IMR-90 (cell line): ENCODE measurements around the gene KLHDC10. TPM values are rescaled to one million over a fixed set of nuclear protein-coding genes. Genes with fewer than 3 reads are reported as not detected.

Experiments
- ATAC-seq: fragments of 200-7000 bp; cut with Tn5 transposase; 2 replicates; pipeline ENCODE4 v1.9.1; 2020; ENCODE audit warnings: low read depth, mild to moderate bottlenecking, moderate library complexity
- BruUV-seq: library from RNA; stranded (reverse); fragments of 400-500 nt; replicated peaks from 2 replicates; lab custom pipeline; 2021; lab: Mats Ljungman, UMichigan
- CTCF ChIA-PET: fragments of 300-600 bp; formaldehyde crosslinking; extraction: SDS; loops from one replicate; lab custom pipeline; 2021; ENCODE audit warnings: antibody characterized with exemption; lab: Yijun Ruan, JAX
- POLR2A ChIA-PET: fragments of 300-600 bp; sonication (Branson Sonifier 250); formaldehyde crosslinking; loops from one replicate; lab custom pipeline; 2022; ENCODE audit warnings: antibody characterized with exemption; ENCODE audit not compliant: unreplicated experiment; lab: Charles Lee
- DNase-seq: peaks from one replicate; pipeline ENCODE4 v3.0.0; 2013
- H2AFZ ChIP-seq: replicated peaks from 2 replicates; pipeline ENCODE3; 2013; ENCODE audit warnings: low read length, mild to moderate bottlenecking; ENCODE audit not compliant: poor library complexity
- H2AK5ac ChIP-seq: 2 replicates; pipeline ENCODE4 v1.6.1; 2013; ENCODE audit warnings: low read depth, low read length, inconsistent platforms
- H2AK9ac ChIP-seq: replicated peaks from 2 replicates; pipeline ENCODE3; 2013; ENCODE audit warnings: mild to moderate bottlenecking, low read depth, low read length, moderate library complexity; ENCODE audit not compliant: poor library complexity
- H2BK120ac ChIP-seq: 2 replicates; pipeline ENCODE4 v1.6.1; 2013; ENCODE audit warnings: low read depth, low read length, inconsistent platforms
- H2BK15ac ChIP-seq: 3 replicates; pipeline ENCODE4 v1.6.1; 2013; ENCODE audit warnings: low read depth, low read length, inconsistent platforms
- H2BK20ac ChIP-seq: 2 replicates; pipeline ENCODE4 v1.6.1; 2013; ENCODE audit warnings: low read depth, mild to moderate bottlenecking, inconsistent platforms, low read length, moderate library complexity
- H2BK5ac ChIP-seq: 2 replicates; pipeline ENCODE4 v1.6.1; 2013; ENCODE audit warnings: mild to moderate bottlenecking, low read depth, low read length, inconsistent platforms; ENCODE audit not compliant: poor library complexity, severe bottlenecking
- H3K14ac ChIP-seq: replicated peaks from 2 replicates; pipeline ENCODE4 v1.6.1; 2013; ENCODE audit warnings: low read depth, low read length, inconsistent platforms
- H3K18ac ChIP-seq: 2 replicates; pipeline ENCODE4 v1.6.1; 2013; ENCODE audit warnings: low read depth, low read length, control low read depth
- H3K23ac ChIP-seq: 2 replicates; pipeline ENCODE4 v1.6.1; 2013; ENCODE audit warnings: low read depth, low read length, inconsistent platforms
- H3K27ac ChIP-seq: 2 replicates; pipeline ENCODE4 v1.5.1; 2013; ENCODE audit warnings: mild to moderate bottlenecking, control low read depth, low read length; ENCODE audit not compliant: insufficient read depth
- H3K27me3 ChIP-seq: 2 replicates; pipeline ENCODE4 v1.6.1; 2013; ENCODE audit warnings: low read length; ENCODE audit not compliant: control insufficient read depth, insufficient read depth
- H3K36me3 ChIP-seq: 2 replicates; pipeline ENCODE4 v1.6.1; 2013; ENCODE audit warnings: low read length, mixed read lengths; ENCODE audit not compliant: control insufficient read depth, insufficient read depth
- H3K4ac ChIP-seq: 2 replicates; pipeline ENCODE4 v1.6.1; 2013; ENCODE audit warnings: low read depth, low read length, inconsistent platforms
- H3K4me1 ChIP-seq: 2 replicates; pipeline ENCODE4 v1.6.1; 2013; ENCODE audit warnings: low read length, mixed read lengths; ENCODE audit not compliant: control insufficient read depth, insufficient read depth
- H3K4me2 ChIP-seq: 2 replicates; pipeline ENCODE4 v1.6.1; 2013; ENCODE audit warnings: low read depth, mild to moderate bottlenecking, control low read depth, low read length, moderate library complexity
- H3K4me3 ChIP-seq: 2 replicates; pipeline ENCODE4 v1.5.1; 2013; ENCODE audit warnings: low read depth, mild to moderate bottlenecking, control low read depth, low read length, moderate library complexity; ENCODE audit not compliant: insufficient read depth
- H3K56ac ChIP-seq: 2 replicates; pipeline ENCODE4 v1.6.1; 2013; ENCODE audit warnings: low read length, inconsistent platforms; ENCODE audit not compliant: insufficient read depth; ENCODE audit errors: extremely low read depth
- H3K79me1 ChIP-seq, 2 experiments: 2 replicates each; pipeline ENCODE4 v1.6.1; 2013; ENCODE audit warnings: low read length in 2 of 2, inconsistent platforms in 1 of 2, low read depth in 1 of 2
- H3K9ac ChIP-seq: 2 replicates; pipeline ENCODE4 v1.6.1; 2013; ENCODE audit warnings: low read depth, low read length, control low read depth
- H3K9me1 ChIP-seq: 2 replicates; pipeline ENCODE4 v1.6.1; 2013; ENCODE audit warnings: low read length, inconsistent platforms; ENCODE audit not compliant: insufficient read depth
- H3K9me3 ChIP-seq: 2 replicates; pipeline ENCODE4 v1.6.1; 2013; ENCODE audit warnings: low read length; ENCODE audit not compliant: control insufficient read depth, insufficient read depth
- H4K20me1 ChIP-seq: 2 replicates; pipeline ENCODE4 v1.6.1; 2013; ENCODE audit warnings: low read length, inconsistent platforms; ENCODE audit not compliant: insufficient read depth
- H4K5ac ChIP-seq: 2 replicates; pipeline ENCODE4 v1.6.1; 2013; ENCODE audit warnings: mild to moderate bottlenecking, low read depth, low read length, control low read depth
- H4K8ac ChIP-seq, 2 experiments: 2 replicates each; pipeline ENCODE4 v1.6.1; 2013; ENCODE audit warnings: low read depth in 2 of 2, low read length in 2 of 2, control low read depth in 1 of 2, inconsistent platforms in 1 of 2
- H4K91ac ChIP-seq: 2 replicates; pipeline ENCODE4 v1.6.1; 2013; ENCODE audit warnings: low read depth, low read length, inconsistent platforms; ENCODE audit not compliant: insufficient read depth
- ELK1 ChIP-seq: fragments of 150-350 bp; IDR thresholded peaks from 2 replicates; pipeline ENCODE4 v1.6.1; 2016; ENCODE audit warnings: low read depth, mild to moderate bottlenecking, low read length, moderate library complexity, borderline replicate concordance
- MAZ ChIP-seq: IDR thresholded peaks from 2 replicates; pipeline ENCODE4 v1.6.1; 2012; ENCODE audit warnings: low read depth, mild to moderate bottlenecking, low read length, improper control_type of control experiment, moderate library complexity, borderline replicate concordance
- WGBS, 2 experiments: methylation state at CpG; one replicate each; pipeline versions ENCODE4 v1.1.5 to v1.1.7; 2013; ENCODE audit warnings: missing lambda C conversion rate in 2 of 2; ENCODE audit not compliant: insufficient read length in 1 of 2; ENCODE audit errors: extremely low coverage in 2 of 2; 5-methylcytosine and 5-hydroxymethylcytosine counted together
- dilution Hi-C: fragments of 300-500 bp; cut with HindIII; formaldehyde crosslinking; loops from one replicate; pipeline ENCODE4 v1.14.3; 2018; ENCODE audit warnings: low sequenced_read_pairs; ENCODE audit not compliant: unreplicated experiment
- in situ Hi-C: fragments of 300-500 bp; cut with MboI; formaldehyde crosslinking; loops from 3 replicates; pipeline ENCODE4 v1.14.3; 2019; ENCODE audit warnings: low sequenced_read_pairs, inconsistent platforms, mixed read lengths
- intact Hi-C: fragments of 100-400 bp; cut with micrococcal nuclease; formaldehyde crosslinking; loops from 2 replicates; pipeline ENCODE4 v1.10.0; 2022
- polyA plus RNA-seq, 3 experiments: library from polyadenylated mRNA; depleted of rRNA; stranded (reverse); fragments of >200 nt; gene quantifications; 2 replicates each; pipeline ENCODE4 v1.2.3, GENCODE V29; 2012; ENCODE audit warnings: low replicate concordance in 1 of 3
- total RNA-seq: library from RNA; depleted of rRNA; stranded (reverse); fragments of >200 nt; gene quantifications from 2 replicates; pipeline ENCODE4 v1.2.3, GENCODE V29; 2012

The KLHDC10 gene
- total and polyA plus RNA-seq, 2 of the 4 experiments (the other 2 are of a cell fraction) = 12.4 to 27.1 TPM

- CTCF ChIA-PET = interaction anchor here (0.5 to 0.6 kb wide), 2 partner anchors 26 to 64 kb away, joined by 3 to 4 read pairs; no protein-coding TSS in a partner anchor
- POLR2A ChIA-PET = no interaction called here
These were observed 71.0 kb downstream of the KLHDC10 start for GRCh38 chr7:130141161-130141883.

More at GRCh38 chr7:130141161-130141883, 71.0 kb downstream of the KLHDC10 start:
- Histone ChIP-seq H2BK5ac (peak overlapping the region; percentile 48), H4K20me1 (no peaks in the 10 kb centered on the region), H3K56ac (no peak overlapping the region), H3K4me2 (peak overlapping the region; percentile 57), H3K9ac (peak overlapping the region; percentile 90), H3K79me1 (no peaks in the 10 kb centered on the region; a peak in 1 of 4 replicates), H4K8ac (peak overlapping the region; percentile 93 to 97), H3K9me3 (no peaks in the 10 kb centered on the region), H2BK20ac (no peak overlapping the region), H3K4me1 (peaks cover 19% of the 10 kb centered on the region), H2AK9ac (peak overlapping the region; percentile 84), H4K91ac (peak overlapping the region; percentile 95), H3K14ac (peak overlapping the region; percentile 81), H2AK5ac (peak overlapping the region; percentile 62), H3K23ac (peak overlapping the region; percentile 54; the same call in 1 of the 2 replicates), H2BK15ac (no peak overlapping the region; the same call in 2 of the 3 replicates), H4K5ac (peak overlapping the region; percentile 90), H3K36me3 (peaks cover 8% of the 10 kb centered on the region; the same call in 1 of the 2 replicates), H3K27ac (peak overlapping the region; percentile 60), H3K9me1 (peaks cover 6% of the 10 kb centered on the region; the same call in 1 of the 2 replicates), H2AFZ (peak overlapping the region; percentile 93), H3K27me3 (no peaks in the 10 kb centered on the region), H2BK120ac (peak overlapping the region; percentile 57), H3K4ac (peak overlapping the region; percentile 92), H3K4me3 (peak overlapping the region; percentile 27), H3K18ac (peak overlapping the region; percentile 72; the same call in 1 of the 2 replicates)
- in situ Hi-C loops = no loop called here
- 50% methylated on average over 11 of the region's 39 CpGs; no CpG with 5 or more reads in 1 of the 2 experiments for WGBS, 2 experiments
- no TSS peak for BruUV-seq
- TF ChIP-seq ELK1 (no peak), MAZ (peak; percentile 72; the same call in 1 of the 2 replicates)
- DNase-seq (peak; percentile 73), ATAC-seq (peak; percentile 86)
- intact Hi-C loops = no loop called here
- dilution Hi-C loops = no loop called here
